ENCODE results near the gene TSPO.

The TSPO gene

GRCh38 chr22:43180670-43181069 is 29.3 kb downstream of the TSPO start:
- no peak for DNase-seq (ENCODE audit: low spot score)
- no peak for TF ChIP-seq CTCF (IDR thresholded peaks at IDR 0.05; ENCODE audit: extremely low read depth, insufficient read depth, missing control alignments)
- in situ Hi-C loops (cut with MboI; ENCODE audit: low pct_unique_long_range_greater_than_20kb, low sequenced_read_pairs, unreplicated experiment), result no loop called here

GRCh38 chr22:43181321-43182076 is 30.1 kb downstream of the TSPO start:
- DNase-seq (ENCODE audit: low spot score), result no peak
- in situ Hi-C loops (cut with MboI; ENCODE audit: low pct_unique_long_range_greater_than_20kb, low sequenced_read_pairs, unreplicated experiment), result no loop called here
- no peak for TF ChIP-seq CTCF (IDR thresholded peaks at IDR 0.05; ENCODE audit: extremely low read depth, insufficient read depth, missing control alignments)

GRCh38 chr22:43182118-43182517 is 30.8 kb downstream of the TSPO start:
- no peak for TF ChIP-seq CTCF (IDR thresholded peaks at IDR 0.05; ENCODE audit: extremely low read depth, insufficient read depth, missing control alignments)
- no peak for DNase-seq (ENCODE audit: low spot score)
- in situ Hi-C loops (cut with MboI; ENCODE audit: low pct_unique_long_range_greater_than_20kb, low sequenced_read_pairs, unreplicated experiment), result no loop called here

- no peak for TF ChIP-seq CTCF (IDR thresholded peaks at IDR 0.05; ENCODE audit: extremely low read depth, insufficient read depth, missing control alignments)
- DNase-seq (ENCODE audit: low spot score), result no peak
- in situ Hi-C loops (cut with MboI; ENCODE audit: low pct_unique_long_range_greater_than_20kb, low sequenced_read_pairs, unreplicated experiment), result no loop called here
Observed at GRCh38 chr22:43182726-43183125, 31.4 kb downstream of the TSPO start.

GRCh38 chr22:43183496-43184277 is 32.3 kb downstream of the TSPO start:
- DNase-seq (ENCODE audit: low spot score), result no peak

GRCh38 chr22:43185860-43186261 is 34.5 kb downstream of the TSPO start:
- no peak for TF ChIP-seq CTCF (IDR thresholded peaks at IDR 0.05; ENCODE audit: extremely low read depth, insufficient read depth, missing control alignments)
- in situ Hi-C loops (cut with MboI; ENCODE audit: low pct_unique_long_range_greater_than_20kb, low sequenced_read_pairs, unreplicated experiment), result no loop called here
- no peak for DNase-seq (ENCODE audit: low spot score)

More at GRCh38 chr22:43183496-43184277, 32.3 kb downstream of the TSPO start:
- TF ChIP-seq CTCF (IDR thresholded peaks at IDR 0.05; ENCODE audit: extremely low read depth, insufficient read depth, missing control alignments), result no peak
- in situ Hi-C loops (cut with MboI; ENCODE audit: low pct_unique_long_range_greater_than_20kb, low sequenced_read_pairs, unreplicated experiment), result no loop called here
